CD4-positive, alpha-beta T cell treated with Interleukin-1 beta for 1 hour (primary cell): ENCODE results near the gene RHBDD3.
A peak's percentile ranks its signal among the peaks of the same experiment; 100 is the strongest.
"Not testable (repeated sequence)": the region's sequence is repeated elsewhere in the genome, so short reads cannot be mapped to it uniquely, and the experiment has no call there.

Experiments
- DNase-seq, 2 donors: peaks; one replicate each; pipeline ENCODE4 v3.0.0-alpha.2; 2020 to 2022

RHBDD3 gene

GRCh38 chr22:29268511-29269229 lies 889 bp upstream of the RHBDD3 start:
- peak; percentile 29 to 44 for DNase-seq

DNA sequence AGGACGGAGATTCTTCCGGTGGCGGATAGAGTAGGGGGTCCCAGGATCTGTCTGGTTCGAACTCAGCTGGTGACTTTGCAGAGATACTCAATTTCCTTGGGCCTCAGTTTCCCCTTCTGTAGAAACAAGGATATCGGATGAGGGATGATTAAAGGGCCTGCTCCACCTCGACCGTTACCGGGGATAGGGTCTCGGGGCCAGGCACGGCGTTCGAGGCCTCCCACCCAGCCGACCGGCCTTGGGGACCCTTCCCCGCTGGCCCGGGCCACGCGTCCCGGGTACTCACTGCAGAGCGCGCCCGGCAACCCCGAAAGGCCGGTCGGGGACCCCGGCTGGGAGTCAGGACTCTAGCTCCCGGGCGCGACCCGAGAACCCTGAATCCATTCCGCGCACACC lies 321 bp downstream of the RHBDD3 start:
- DNase-seq = no peak

GRCh38 chr22:29266564-29267461 lies 968 bp downstream of the RHBDD3 start:
- no peak for DNase-seq

DNA sequence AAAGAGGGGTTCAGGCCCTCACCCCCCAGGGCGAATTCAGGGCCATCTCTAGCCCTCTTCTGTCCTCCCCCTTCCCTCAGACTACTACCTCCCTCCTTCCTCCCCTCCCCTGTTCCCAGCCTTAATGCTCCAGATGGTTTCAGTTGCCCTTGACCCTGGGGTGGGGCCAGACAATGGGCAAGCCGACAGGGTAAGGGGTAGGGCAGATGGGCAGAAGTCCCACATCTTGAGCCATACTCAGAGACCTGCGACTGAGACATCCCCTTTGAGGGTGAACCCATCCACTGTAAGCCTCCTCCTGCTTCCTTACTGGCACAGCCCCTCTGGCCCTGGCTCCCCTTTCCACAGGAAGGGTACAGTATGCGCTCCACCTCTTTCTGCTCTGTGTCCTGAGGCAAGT lies 1.9 kb downstream of the RHBDD3 start:
- DNase-seq = no peak

GRCh38 chr22:29265305-29265704 lies 2.5 kb downstream of the RHBDD3 start:
- no peak for DNase-seq

- DNase-seq = no peak
Observed at GRCh38 chr22:29263791-29264276, 3.9 kb downstream of the RHBDD3 start.

DNA sequence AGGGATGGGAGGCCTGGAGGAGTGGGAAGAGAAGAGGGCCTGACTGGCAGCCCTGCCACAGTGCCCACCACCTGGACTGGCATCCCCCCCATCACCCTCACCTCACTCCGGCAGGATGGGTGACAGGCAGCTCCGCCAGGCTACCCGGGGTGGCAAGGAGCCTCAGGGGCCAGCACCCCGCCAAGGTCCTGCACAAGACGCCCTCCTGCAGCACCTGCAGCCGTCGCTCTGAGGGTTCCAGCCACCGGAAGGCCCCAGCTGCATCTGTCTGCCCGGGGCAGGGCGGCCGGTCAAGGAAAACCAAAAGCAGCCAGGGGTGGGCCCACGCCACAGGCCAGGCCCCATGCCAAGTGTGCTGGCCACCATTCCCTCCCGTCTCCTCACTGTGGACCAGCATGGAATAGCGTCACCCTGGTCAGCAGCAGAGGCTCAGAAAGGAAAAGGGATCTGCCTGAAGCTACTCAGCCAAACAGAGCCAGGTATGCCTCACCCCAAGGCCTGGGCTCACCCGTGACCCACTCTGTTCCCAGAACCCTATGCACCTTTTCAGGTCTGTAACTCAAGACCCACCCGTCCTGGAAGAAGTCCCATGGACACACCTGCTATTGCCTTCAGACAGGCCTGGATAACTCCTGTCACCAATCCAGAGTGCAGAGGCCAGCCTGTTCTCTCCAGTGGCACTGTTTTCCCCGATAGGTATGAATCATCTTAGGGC lies 7.0 kb downstream of the RHBDD3 start:
- no peak for DNase-seq

DNA sequence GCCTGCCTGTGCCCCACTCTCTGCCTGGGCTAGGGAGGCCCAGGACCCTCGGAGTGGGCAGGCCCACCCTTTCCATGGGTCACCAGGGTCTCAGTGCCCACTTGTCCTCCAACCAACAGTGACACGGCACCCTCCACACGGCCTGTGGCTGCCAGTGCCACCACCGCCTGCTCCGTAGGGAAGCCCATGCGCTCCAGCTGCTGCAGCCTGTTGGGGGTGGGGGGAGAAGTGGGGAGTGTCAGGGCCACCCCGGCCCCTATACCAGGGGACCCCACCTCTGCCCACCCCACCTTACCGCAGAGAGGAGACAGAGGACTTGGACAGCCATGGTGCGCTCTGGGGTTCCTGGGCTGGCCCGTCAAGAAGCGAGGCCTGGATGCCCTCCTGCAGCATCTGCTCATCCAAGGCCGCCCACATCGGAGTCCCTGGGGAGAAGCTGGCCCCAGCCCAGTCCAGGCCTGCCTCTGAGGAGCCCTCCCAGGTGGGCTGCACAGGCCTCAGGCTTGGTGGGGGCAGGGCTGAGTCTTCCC lies 7.7 kb downstream of the RHBDD3 start:
- no peak for DNase-seq

GRCh38 chr22:29259253-29259899 lies 8.4 kb downstream of the RHBDD3 start:
- DNase-seq = no peak

- no peak for DNase-seq
Observed at GRCh38 chr22:29258407-29259252, 9.2 kb downstream of the RHBDD3 start.

DNA sequence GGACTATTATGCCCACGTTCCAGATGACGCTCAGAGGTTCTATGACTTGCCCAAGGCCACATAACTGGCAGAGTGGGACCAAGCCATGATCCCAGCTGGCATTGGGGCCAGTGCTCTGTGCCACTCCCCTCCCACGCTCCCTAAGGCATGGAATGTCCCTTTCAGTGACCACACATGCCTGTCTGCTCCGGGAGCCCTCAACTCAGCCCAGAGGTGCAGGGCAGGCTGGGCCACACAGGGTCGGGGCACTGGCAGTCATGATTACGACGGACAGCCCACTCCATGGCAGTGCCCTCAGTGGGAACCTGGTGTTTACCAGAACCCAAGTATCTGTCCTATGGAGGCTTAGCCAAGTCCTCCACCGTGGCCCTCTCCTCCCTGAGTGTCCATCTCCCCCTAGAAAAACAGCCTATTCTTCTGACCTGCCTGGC lies 10.0 kb downstream of the RHBDD3 start:
- DNase-seq = no peak

DNA sequence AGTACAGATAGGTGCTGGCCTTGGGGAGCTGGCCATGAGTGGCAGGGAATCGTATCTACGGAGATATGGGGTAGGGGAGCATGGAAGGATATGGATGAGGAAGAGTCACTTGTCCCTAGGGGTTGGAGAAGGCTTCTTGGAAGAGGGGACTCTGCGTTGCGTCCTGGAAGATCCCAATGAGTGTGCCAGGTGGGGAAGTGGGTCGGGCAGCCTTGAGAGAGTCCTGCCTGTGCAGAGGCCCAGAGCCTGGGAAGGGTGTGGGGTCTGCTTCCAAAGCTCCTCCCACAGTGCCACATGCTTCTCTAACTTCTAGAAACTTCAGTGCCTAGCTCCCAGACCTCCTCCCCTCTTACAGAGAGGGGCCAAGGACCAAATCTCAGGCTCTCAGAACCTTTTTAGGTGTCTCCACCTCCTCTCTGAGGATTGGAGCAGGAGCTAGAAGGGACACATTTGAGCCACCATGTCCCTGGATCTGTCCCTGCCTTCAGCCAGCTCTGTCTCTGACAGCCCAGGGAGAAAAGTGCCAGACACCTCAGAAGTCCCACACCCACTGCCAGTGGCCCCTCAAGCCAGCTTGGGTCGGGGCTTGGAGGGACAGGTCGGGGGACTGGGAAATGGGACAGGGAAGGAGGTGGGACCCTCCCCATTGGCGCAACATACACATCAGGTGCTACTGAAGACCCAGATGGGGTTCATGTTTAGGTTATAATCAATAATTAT lies 11.0 kb downstream of the RHBDD3 start:
- DNase-seq = no peak

DNA sequence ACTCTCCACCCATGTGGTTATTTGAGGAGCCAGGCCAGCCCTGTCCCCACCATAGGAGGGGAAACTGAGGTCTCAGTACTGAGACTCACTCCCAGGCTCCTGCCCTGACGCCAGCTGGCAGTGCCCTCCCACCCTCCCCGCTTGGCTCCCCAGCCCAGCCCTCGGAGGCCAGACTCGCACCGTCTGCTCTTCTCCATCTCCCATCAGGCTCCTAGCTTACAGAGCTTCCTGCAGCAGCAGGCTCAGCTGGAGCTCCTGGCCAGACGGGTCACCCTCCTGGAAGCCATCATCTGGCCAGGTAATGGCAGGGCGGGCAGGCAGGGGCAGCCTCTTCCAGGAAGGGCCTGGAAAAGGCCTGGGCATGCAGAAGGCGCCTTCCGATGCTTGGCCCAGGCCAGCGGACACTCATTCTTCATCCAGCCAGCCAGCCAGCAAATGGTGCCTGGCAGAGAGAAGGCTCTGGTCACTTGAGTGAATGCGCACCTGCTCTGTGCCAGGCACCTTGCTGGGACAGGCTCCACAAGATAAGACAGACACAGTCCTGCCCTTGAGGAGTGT lies 12.6 kb downstream of the RHBDD3 start:
- no peak for DNase-seq

DNA sequence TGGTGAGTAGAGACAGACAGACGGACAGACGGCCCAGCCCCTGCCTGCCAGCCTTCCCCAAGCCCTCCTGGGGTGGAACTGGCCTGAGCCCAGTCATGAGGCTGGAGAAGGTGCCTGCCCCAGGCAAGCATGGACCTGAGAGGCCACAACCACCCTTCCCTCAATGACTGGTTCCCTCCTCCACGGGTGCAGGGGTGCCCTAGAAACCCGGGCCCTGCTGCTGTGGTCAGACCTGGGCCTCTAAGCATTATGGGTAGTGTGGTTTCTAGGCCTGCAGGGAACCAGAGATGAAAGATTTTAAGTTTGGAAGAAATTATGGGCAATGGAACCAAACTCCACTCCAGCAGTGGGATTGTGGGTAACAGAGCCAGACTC lies 13.5 kb downstream of the RHBDD3 start:
- DNase-seq = no peak

GRCh38 chr22:29253561-29254285 lies 14.1 kb downstream of the RHBDD3 start:
- DNase-seq = no peak

DNA sequence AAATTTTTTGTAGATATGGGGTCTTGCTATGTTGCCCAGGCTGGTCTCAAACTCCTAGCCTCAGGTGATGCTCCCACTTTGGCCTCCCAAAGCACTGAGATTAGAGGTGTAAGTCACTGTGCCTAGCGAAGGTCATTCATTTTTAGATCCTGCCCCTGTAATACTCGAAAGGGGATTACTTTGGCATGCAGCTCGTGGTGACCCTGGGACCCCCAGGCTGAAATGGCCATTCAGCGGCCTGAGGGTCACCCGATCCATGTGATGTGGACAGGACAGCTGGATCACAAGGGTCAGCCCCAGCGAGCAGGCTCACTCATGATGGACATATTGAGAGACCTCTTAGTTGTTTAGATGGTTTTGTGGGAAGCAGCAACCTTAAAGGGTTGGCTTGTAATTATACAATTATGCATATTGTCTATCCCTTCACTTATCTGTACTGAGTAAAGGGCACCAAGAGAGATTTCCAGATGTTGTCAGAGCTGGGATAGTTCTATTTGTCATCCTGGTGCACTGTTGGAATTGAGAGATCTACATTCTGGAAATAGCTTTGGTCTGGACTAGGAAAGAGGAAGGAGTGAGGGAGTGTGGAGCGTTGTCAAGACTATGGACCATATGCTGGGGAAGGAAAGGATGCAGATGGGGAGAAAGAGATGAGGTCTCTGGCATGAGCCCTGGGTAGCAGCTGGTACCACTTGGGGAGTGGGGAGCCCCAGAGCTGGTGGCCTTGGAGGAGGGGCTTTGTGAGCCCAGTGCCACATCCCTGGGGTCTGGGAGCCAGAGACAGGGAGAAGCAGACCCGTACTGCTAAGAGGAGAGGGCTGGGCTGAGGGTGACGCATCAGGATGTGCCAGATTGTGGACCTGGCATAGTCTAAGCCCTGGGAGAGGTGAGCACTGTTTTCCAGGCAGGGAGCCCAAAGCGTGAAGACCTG lies 15.5 kb downstream of the RHBDD3 start:
- no peak for DNase-seq

DNA sequence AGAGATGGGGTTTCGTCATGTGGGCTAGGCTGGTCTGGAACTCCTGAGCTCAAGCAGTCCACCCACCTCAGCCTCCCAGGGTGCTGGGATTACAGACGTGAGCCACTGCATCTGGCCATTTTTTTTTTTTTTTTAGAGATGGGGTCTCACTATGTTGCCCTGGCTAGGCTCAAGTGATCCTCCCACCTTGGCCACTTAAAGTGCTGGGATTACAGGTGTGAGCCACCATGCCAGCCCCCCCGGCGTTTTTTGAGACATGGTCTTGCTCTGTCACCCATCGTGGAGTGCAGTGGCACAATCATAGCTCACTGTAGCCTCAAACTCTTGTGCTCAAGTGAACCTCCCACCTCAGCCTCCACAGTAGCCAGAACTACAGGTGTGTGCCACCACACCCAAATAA lies 16.5 kb downstream of the RHBDD3 start:
- no peak for DNase-seq

- not testable (repeated sequence) for DNase-seq
Observed at GRCh38 chr22:29247891-29248290, 19.9 kb downstream of the RHBDD3 start.
